Tibial artery (tissue), 4 donors: ENCODE measurements around the gene GPR149.

Experiments used
- DNase-seq, 2 donors: peaks; one replicate each; pipeline ENCODE4 v3.0.0-alpha.2; 2019
- H3K27ac ChIP-seq, 2 donors: fragments of 200-600 bp; sonication (generic) in 1 of 2; 1 replicate in 1 of 2; 2 replicates in 1 of 2; pipeline ENCODE4 v1.5.1; 2018 to 2019; ENCODE audit warnings: mild to moderate bottlenecking in 1 of 2
- H3K27me3 ChIP-seq, 2 donors: fragments of 200-600 bp; sonication (generic) in 1 of 2; one replicate each; pipeline versions ENCODE4 v1.5.1 to v1.6.0; 2016 to 2019
- H3K36me3 ChIP-seq, 3 donors: fragments of 200-600 bp; sonication (generic) in 2 of 3; one replicate each; pipeline ENCODE4 v1.5.1; 2016 to 2019; ENCODE audit warnings: mild to moderate bottlenecking in 2 of 3
- H3K4me1 ChIP-seq, 4 donors: fragments of 200-600 bp; sonication (generic) in 2 of 4; 1 replicate in 3 of 4; 2 replicates in 1 of 4; pipeline ENCODE4 v1.5.1; 2016 to 2019
- H3K4me3 ChIP-seq, 2 donors: fragments of 200-600 bp; sonication (generic) in 1 of 2; 1 replicate in 1 of 2; 2 replicates in 1 of 2; pipeline ENCODE4 v1.5.1; 2018 to 2019; ENCODE audit warnings: mild to moderate bottlenecking in 2 of 2
- H3K9me3 ChIP-seq, 3 donors: fragments of 200-600 bp; sonication (generic) in 1 of 3; one replicate each; pipeline ENCODE4 v1.5.1; 2016 to 2019
- intact Hi-C: fragments of 100-400 bp; cut with DNase I; formaldehyde crosslinking; loops from one replicate; pipeline ENCODE4 v1.15.0; 2023; ENCODE audit warnings: low total_unique reads
- TF ChIP-seq, protein P1 (sequence below), 2 experiments: fragments of 200-600 bp in 1 of 2; fragments of 450-650 bp in 1 of 2; IDR thresholded peaks; one replicate each; pipeline ENCODE4 v1.5.1; 2017 to 2019; ENCODE audit warnings: antibody characterized with exemption in 2 of 2, mild to moderate bottlenecking in 1 of 2, moderate library complexity in 1 of 2

Gene GPR149

DNA sequence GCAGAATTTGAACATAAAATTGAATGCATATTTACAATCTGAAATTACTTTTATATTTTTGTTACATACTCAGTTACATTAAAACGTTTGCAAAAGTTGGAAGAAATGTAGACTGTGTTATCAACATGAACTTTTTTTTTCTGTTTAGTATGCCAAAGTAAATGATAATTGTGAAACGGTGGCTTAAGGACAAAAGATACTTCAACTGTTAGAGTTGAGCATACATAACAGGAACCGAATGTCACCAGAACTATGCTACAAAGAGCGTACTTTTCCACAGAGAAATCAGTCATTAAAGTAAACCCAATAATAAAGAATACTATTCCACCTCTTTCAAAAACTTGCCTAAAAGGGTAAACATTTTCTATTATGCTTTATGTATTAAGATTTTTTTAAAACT lies 91.4 kb downstream of the GPR149 start:
- H3K9me3 ChIP-seq = no peaks in the 10 kb centered on the region
- H3K27ac ChIP-seq = no peak overlapping the region
- intact Hi-C loops = loop anchor here (5.0 kb wide), 1 partner anchor 1364 kb away; no protein-coding TSS in a partner anchor
- H3K4me3 ChIP-seq = no peak overlapping the region
- TF ChIP-seq, protein P1, sequence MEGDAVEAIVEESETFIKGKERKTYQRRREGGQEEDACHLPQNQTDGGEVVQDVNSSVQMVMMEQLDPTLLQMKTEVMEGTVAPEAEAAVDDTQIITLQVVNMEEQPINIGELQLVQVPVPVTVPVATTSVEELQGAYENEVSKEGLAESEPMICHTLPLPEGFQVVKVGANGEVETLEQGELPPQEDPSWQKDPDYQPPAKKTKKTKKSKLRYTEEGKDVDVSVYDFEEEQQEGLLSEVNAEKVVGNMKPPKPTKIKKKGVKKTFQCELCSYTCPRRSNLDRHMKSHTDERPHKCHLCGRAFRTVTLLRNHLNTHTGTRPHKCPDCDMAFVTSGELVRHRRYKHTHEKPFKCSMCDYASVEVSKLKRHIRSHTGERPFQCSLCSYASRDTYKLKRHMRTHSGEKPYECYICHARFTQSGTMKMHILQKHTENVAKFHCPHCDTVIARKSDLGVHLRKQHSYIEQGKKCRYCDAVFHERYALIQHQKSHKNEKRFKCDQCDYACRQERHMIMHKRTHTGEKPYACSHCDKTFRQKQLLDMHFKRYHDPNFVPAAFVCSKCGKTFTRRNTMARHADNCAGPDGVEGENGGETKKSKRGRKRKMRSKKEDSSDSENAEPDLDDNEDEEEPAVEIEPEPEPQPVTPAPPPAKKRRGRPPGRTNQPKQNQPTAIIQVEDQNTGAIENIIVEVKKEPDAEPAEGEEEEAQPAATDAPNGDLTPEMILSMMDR (IDR thresholded peaks at IDR 0.05) = no peak
- DNase-seq = no peak
- H3K36me3 ChIP-seq = no peaks in the 10 kb centered on the region
- no peaks in the 10 kb centered on the region for H3K27me3 ChIP-seq
- H3K4me1 ChIP-seq = no peaks in the 10 kb centered on the region

DNA sequence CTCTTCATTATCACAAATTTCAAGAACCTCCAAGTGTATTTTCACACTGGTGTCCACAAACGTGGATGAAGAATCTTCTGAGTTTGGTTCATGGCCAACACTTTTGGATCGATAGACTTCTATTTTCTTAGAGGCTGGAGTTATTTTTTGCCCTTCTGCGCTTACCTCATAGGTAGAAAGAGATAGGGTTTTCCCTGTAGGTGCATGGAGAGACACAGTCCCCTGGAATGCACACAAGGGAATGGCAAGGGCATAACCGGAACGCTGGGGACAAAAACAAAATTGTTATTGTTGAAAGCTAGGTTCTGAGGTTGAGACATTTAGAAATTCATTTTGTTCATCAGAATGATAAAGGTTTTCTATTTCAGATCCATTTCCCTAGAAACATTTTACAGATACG lies 92.0 kb downstream of the GPR149 start:
- Histone ChIP-seq H3K27me3 (no peaks in the 10 kb centered on the region), H3K27ac (no peak overlapping the region), H3K36me3 (no peaks in the 10 kb centered on the region), H3K4me1 (no peaks in the 10 kb centered on the region), H3K4me3 (no peak overlapping the region), H3K9me3 (no peaks in the 10 kb centered on the region)
- TF ChIP-seq, protein P1 (IDR thresholded peaks at IDR 0.05) = no peak
- no peak for DNase-seq
- intact Hi-C loops = loop anchor here (5.0 kb wide), 1 partner anchor 1364 kb away; no protein-coding TSS in a partner anchor

DNA sequence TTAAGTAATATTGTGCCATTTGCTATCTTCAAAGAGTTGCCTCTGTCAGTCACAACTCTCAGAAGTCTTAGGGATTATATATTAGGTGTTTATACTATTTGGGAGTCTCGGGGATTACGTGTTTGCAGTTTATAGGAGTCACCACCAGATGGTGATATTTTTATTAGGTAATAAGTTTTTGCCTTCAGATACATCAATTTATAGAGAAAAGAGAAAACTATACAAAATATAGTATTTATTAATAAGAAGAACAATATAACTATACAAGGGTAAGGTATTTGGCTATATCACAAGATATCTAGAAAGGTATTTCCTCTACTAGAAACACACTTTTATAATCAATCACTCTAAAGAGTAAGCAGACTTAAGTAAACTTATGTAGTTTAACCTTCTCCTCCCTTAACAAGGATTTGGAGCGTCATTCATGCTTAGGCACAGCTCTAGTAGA lies 95.0 kb downstream of the GPR149 start:
- Histone ChIP-seq H3K27ac (no peak overlapping the region), H3K27me3 (no peaks in the 10 kb centered on the region), H3K36me3 (no peaks in the 10 kb centered on the region), H3K4me1 (no peaks in the 10 kb centered on the region), H3K9me3 (no peaks in the 10 kb centered on the region), H3K4me3 (no peak overlapping the region)
- intact Hi-C loops = loop anchor here (5.0 kb wide), 1 partner anchor 1367 kb away; no protein-coding TSS in a partner anchor
- DNase-seq = no peak
- TF ChIP-seq, protein P1 (IDR thresholded peaks at IDR 0.05) = peak; percentile 23 to 50

DNA sequence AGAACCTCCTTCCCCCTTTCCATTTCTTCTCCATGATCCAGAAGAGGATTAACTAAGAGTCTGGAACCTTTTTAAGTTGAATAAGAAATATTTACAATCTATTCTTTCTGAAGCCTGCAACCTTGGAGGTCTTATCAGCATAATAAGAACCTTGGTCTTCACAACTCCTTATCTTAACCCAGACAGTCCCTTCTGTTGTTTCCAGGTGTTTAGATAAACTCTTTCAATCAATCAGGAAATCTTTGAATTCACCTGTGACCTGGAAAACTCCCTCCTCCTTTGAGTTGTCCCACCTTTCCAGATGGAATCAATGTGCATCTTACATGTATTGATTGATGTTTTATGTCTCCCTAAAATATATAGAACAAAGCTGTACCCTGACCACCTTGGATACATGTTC lies 102.1 kb downstream of the GPR149 start:
- intact Hi-C loops = no loop called here
- TF ChIP-seq, protein P1 (IDR thresholded peaks at IDR 0.05) = no peak

DNA sequence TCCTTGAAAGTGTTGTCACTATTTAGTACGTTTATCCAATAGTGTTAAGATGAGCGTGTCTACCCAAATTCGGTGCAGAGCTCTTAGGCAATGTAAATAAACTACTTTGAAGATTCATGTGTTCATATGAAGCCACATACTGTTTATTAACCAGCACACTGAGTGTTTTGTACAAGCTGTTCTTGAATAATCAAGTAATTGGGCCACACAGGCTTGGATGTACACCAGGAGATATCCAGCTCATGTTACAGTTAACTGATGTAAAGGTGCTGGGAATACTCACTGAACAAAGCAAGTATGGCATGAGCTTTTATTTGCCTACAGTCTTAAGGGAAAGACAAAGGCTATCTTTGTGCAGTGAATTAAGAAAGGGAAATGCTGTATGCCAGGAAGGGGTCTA lies 105.1 kb downstream of the GPR149 start:
- TF ChIP-seq, protein P1 (IDR thresholded peaks at IDR 0.05) = no peak
- peaks cover 0 to 36% (median 15%) of the 10 kb centered on the region in 4 donors for H3K4me1 ChIP-seq
- peak overlapping the region; percentile 93 to 95 for H3K27ac ChIP-seq
- no peak for DNase-seq
- no peaks in the 10 kb centered on the region for H3K27me3 ChIP-seq
- no peaks in the 10 kb centered on the region for H3K36me3 ChIP-seq
- no peaks in the 10 kb centered on the region for H3K9me3 ChIP-seq
- intact Hi-C loops = no loop called here
- H3K4me3 ChIP-seq = peak overlapping the region; percentile 88 to 90

More for the DNA sequence above, 102.1 kb downstream of the GPR149 start:
- no peak overlapping the region for H3K4me3 ChIP-seq
- H3K27ac ChIP-seq = no peak overlapping the region
- no peaks in the 10 kb centered on the region for H3K36me3 ChIP-seq
- DNase-seq = no peak
- H3K9me3 ChIP-seq = no peaks in the 10 kb centered on the region
- peaks cover 0 to 9% (median 4%) of the 10 kb centered on the region in 4 donors for H3K4me1 ChIP-seq
- no peaks in the 10 kb centered on the region for H3K27me3 ChIP-seq
